Transverse colon (tissue), 4 donors: ENCODE results near the gene BAZ2B. TPM values are rescaled to one million over a fixed set of nuclear protein-coding genes. Genes with fewer than 3 reads are reported as not detected.

ENCODE experiments used
- DNase-seq: peaks from one replicate; pipeline ENCODE4 v3.0.0-alpha.2; 2019
- H3K27ac ChIP-seq, 4 donors: fragments of 200-600 bp; sonication (generic); 2 replicates each; pipeline ENCODE4 v1.5.1; 2016 to 2018; ENCODE audit warnings: inconsistent platforms in 4 of 4
- H3K27me3 ChIP-seq: fragments of 200-600 bp; sonication (generic); 2 replicates; pipeline ENCODE4 v1.5.1; 2017; ENCODE audit warnings: inconsistent platforms
- H3K36me3 ChIP-seq, 4 donors: fragments of 200-600 bp; sonication (generic); 2 replicates each; pipeline ENCODE4 v1.5.1; 2017 to 2019; ENCODE audit warnings: inconsistent platforms in 4 of 4
- H3K4me1 ChIP-seq, 4 donors: fragments of 200-600 bp; sonication (generic); 2 replicates each; pipeline ENCODE4 v1.5.1; 2017 to 2020; ENCODE audit warnings: inconsistent platforms in 4 of 4
- H3K4me3 ChIP-seq, 4 donors: fragments of 200-600 bp; sonication (generic); 1 replicate in 1 of 4; 2 replicates in 3 of 4; pipeline versions ENCODE4 v1.5.1 to v1.6.1; 2017 to 2019; ENCODE audit warnings: inconsistent platforms in 4 of 4
- H3K9me3 ChIP-seq, 2 donors: fragments of 200-600 bp; sonication (generic); 2 replicates each; pipeline ENCODE4 v1.5.1; 2017 to 2019; ENCODE audit warnings: inconsistent platforms in 2 of 2
- CTCF ChIP-seq, 5 experiments: fragments of 200-600 bp in 3 of 5; fragments of 450-650 bp in 2 of 5; sonication (generic) in 3 of 5; IDR thresholded peaks; 1 replicate in 2 of 5; 2 replicates in 3 of 5; pipeline ENCODE4 v1.5.1; 2016 to 2017; ENCODE audit warnings: antibody characterized with exemption in 5 of 5, inconsistent platforms in 3 of 5, mild to moderate bottlenecking in 2 of 5, moderate library complexity in 1 of 5
- EP300 ChIP-seq: sonication (generic); formaldehyde crosslinking; IDR thresholded peaks from one replicate; pipeline ENCODE4 v1.6.1; 2017; ENCODE audit warnings: antibody characterized with exemption, low read depth
- POLR2A ChIP-seq: fragments of 450-650 bp; IDR thresholded peaks from one replicate; pipeline ENCODE4 v1.6.1; 2016; ENCODE audit warnings: antibody characterized with exemption, mild to moderate bottlenecking, moderate library complexity
- POLR2AphosphoS5 ChIP-seq, 3 donors: sonication (generic); formaldehyde crosslinking; IDR thresholded peaks; one replicate each; pipeline ENCODE4 v1.6.1; 2016; ENCODE audit warnings: antibody characterized with exemption in 3 of 3
- WGBS, 2 donors: methylation state at CpG; one replicate each; pipeline ENCODE4 v1.1.5; 2018; ENCODE audit warnings: low coverage in 1 of 2; 5-methylcytosine and 5-hydroxymethylcytosine counted together
- in situ Hi-C, 4 donors: fragments of 200-750 bp; cut with MboI; loops; one replicate each; pipeline versions ENCODE4 v1.15.0 to v1.15.1; 2017; ENCODE audit warnings: low sequenced_read_pairs in 3 of 4, low pct_ligation_motif_present in 1 of 4, low pct_unique_long_range_greater_than_20kb in 1 of 4
- intact Hi-C: fragments of 100-400 bp; cut with DNase I; formaldehyde crosslinking; loops from one replicate; pipeline ENCODE4 v1.15.1; 2023; ENCODE audit warnings: low total_unique reads
- total RNA-seq, 4 donors: library from RNA; depleted of rRNA; stranded (reverse); fragments of >200 nt; gene quantifications; one replicate each; pipeline ENCODE4 v1.1.0, GENCODE V29; 2016

The BAZ2B gene
- total RNA-seq, 4 donors from 2014 or later = 42.3 to 104 (median 81.3) TPM

- H3K27ac ChIP-seq = no peak overlapping the region
- in situ Hi-C loops = no loop called here
- no peak for TF ChIP-seq POLR2A
- TF ChIP-seq CTCF (IDR thresholded peaks at IDR 0.05) = no peak
- no peak for TF ChIP-seq EP300
- TF ChIP-seq POLR2AphosphoS5 (IDR thresholded peaks at IDR 0.05) = no peak
- H3K4me3 ChIP-seq = no peak overlapping the region
- no peak for DNase-seq
- peaks cover 0 to 12% (median 3%) of the 10 kb centered on the region in 4 donors for H3K4me1 ChIP-seq
- intact Hi-C loops = no loop called here
- H3K36me3 ChIP-seq = no peaks in the 10 kb centered on the region
- no peaks in the 10 kb centered on the region for H3K27me3 ChIP-seq
- 93 to 95% methylated on average over 2 of the region's 2 CpGs for WGBS, 2 donors
- H3K9me3 ChIP-seq = no peaks in the 10 kb centered on the region
Observed at GRCh38 chr2:159508140-159508539, 108.2 kb downstream of the BAZ2B start.

- intact Hi-C loops (no loop called here), in situ Hi-C loops (no loop called here)
- peaks cover 0 to 8% (median 3%) of the 10 kb centered on the region in 4 donors for H3K4me1 ChIP-seq
- H3K27me3 ChIP-seq = no peaks in the 10 kb centered on the region
- WGBS, 2 donors = 57 to 64% methylated on average over 2 of the region's 2 CpGs
- H3K27ac ChIP-seq = no peak overlapping the region
- H3K4me3 ChIP-seq = no peak overlapping the region
- H3K9me3 ChIP-seq = no peaks in the 10 kb centered on the region
- TF ChIP-seq CTCF (IDR thresholded peaks at IDR 0.05) (no peak), POLR2AphosphoS5 (IDR thresholded peaks at IDR 0.05) (no peak), POLR2A (no peak), EP300 (no peak)
- no peak for DNase-seq
- no peaks in the 10 kb centered on the region for H3K36me3 ChIP-seq
Observed at GRCh38 chr2:159506764-159507440, 109.4 kb downstream of the BAZ2B start.

- Histone ChIP-seq H3K36me3 (no peaks in the 10 kb centered on the region), H3K9me3 (no peaks in the 10 kb centered on the region), H3K4me1 (peaks cover 0 to 8% (median 3%) of the 10 kb centered on the region in 4 donors), H3K4me3 (no peak overlapping the region), H3K27ac (no peak overlapping the region), H3K27me3 (no peaks in the 10 kb centered on the region)
- TF ChIP-seq CTCF (IDR thresholded peaks at IDR 0.05) = no peak
- no peak for TF ChIP-seq POLR2A
- TF ChIP-seq EP300 = no peak
- no peak for TF ChIP-seq POLR2AphosphoS5 (IDR thresholded peaks at IDR 0.05)
- WGBS, 2 donors = 93 to 95% methylated on average over 2 to 3 of the region's 3 CpGs
- in situ Hi-C loops (no loop called here), intact Hi-C loops (no loop called here)
- DNase-seq = no peak
Observed at GRCh38 chr2:159506202-159506601, 110.1 kb downstream of the BAZ2B start.

- H3K4me1 ChIP-seq = peaks cover 0 to 8% (median 3%) of the 10 kb centered on the region in 4 donors
- WGBS, 2 donors = 69 to 98% methylated on average over 1 of the region's 1 CpG
- TF ChIP-seq EP300 = no peak
- no peak for TF ChIP-seq POLR2A
- TF ChIP-seq CTCF (IDR thresholded peaks at IDR 0.05) = no peak
- no peak for TF ChIP-seq POLR2AphosphoS5 (IDR thresholded peaks at IDR 0.05)
- H3K27ac ChIP-seq = no peak overlapping the region
- no peaks in the 10 kb centered on the region for H3K9me3 ChIP-seq
- H3K36me3 ChIP-seq = no peaks in the 10 kb centered on the region
- no peak overlapping the region for H3K4me3 ChIP-seq
- in situ Hi-C loops (no loop called here), intact Hi-C loops (no loop called here)
- no peak for DNase-seq
- no peaks in the 10 kb centered on the region for H3K27me3 ChIP-seq
Observed at GRCh38 chr2:159505196-159505595, 111.2 kb downstream of the BAZ2B start.
